ENCODE results near the gene CCNG2. TPM values are rescaled to one million over a fixed set of nuclear protein-coding genes. Genes with fewer than 3 reads are reported as not detected.

Gene CCNG2
- total and polyA plus RNA-seq, 9 of the 15 experiments (the other 6 are each of a cell fraction or from before 2014, with no cell fraction given) = 0.49 to 6.6 (median 2.9) TPM

DNA sequence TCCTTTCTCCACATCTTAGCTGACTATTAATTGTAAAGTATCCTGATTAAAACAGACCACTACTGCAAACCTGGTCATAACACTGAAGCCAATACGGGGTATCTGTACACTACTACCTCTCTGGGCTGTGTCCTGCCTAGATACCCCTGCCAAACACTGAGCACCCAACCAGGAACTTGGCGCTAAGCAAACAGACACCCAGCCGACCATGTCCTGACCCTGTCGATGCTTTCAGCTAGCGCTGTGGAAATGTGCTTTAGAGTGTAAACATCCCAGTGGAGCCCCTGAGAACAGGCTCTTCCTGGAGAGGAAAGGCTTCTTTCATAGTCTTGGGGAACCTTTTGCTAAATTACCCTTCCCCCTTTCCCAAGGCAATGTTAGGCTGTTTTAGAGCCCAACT is 52.9 kb downstream of the CCNG2 start:
- Histone ChIP-seq H3K36me3 (ENCODE audit: control insufficient read depth, insufficient read depth, low read length) (no peaks in the 10 kb centered on the region), H3K4me2 (ENCODE audit: insufficient read depth, low read length) (no peak overlapping the region), H3K79me2 (ENCODE audit: control insufficient read depth, insufficient read depth, low read length) (no peaks in the 10 kb centered on the region), H4K20me1 (replicated peaks; ENCODE audit: control insufficient read depth, insufficient read depth, low read length) (no peaks in the 10 kb centered on the region), H3K9me3 (replicated peaks; ENCODE audit: control insufficient read depth, insufficient read depth, low read depth, low read length) (no peaks in the 10 kb centered on the region), H3K27ac (ENCODE audit: extremely low read depth, low read depth, low read length) (no peak overlapping the region), H3K4me3 (no peak overlapping the region), H3K9ac (ENCODE audit: insufficient read depth in 1 of 2, low read depth in 2 of 2, low read length in 2 of 2) (no peak overlapping the region), H3K9me1 (ENCODE audit: control insufficient read depth, insufficient read depth, low read length) (no peaks in the 10 kb centered on the region), H2AFZ (ENCODE audit: low read depth, low read length) (no peak overlapping the region), H3K4me1 (replicated peaks in 1 of 2; ENCODE audit: control insufficient read depth in 2 of 2, insufficient read depth in 2 of 2, low read length in 2 of 2) (no peaks in the 10 kb centered on the region), H3K27me3 (ENCODE audit: control insufficient read depth in 2 of 2, insufficient read depth in 2 of 2, low read length in 2 of 2) (peaks cover 2 to 8% of the 10 kb centered on the region in 2 experiments; a peak in 2 of 5 replicates)
- no peak for ATAC-seq
- POLR2A ChIA-PET = no interaction called here
- no peak for FAIRE-seq
- TF ChIP-seq MAFG (tag; conservative IDR thresholded peaks at IDR 0.05) (no peak), ZNF174 (CRISPR knock-in tag; IDR thresholded peaks at IDR 0.05) (no peak), DIDO1 (tag; IDR thresholded peaks at IDR 0.05; ENCODE audit: low read depth) (no peak), ZNF184 (CRISPR knock-in tag; IDR thresholded peaks at IDR 0.05) (no peak), TBL1XR1 (IDR thresholded peaks at IDR 0.05; ENCODE audit: low read length in 2 of 2) (no peak), PYGO2 (tag; IDR thresholded peaks at IDR 0.05) (no peak), DDX20 (tag; IDR thresholded peaks at IDR 0.05; ENCODE audit: low read depth) (no peak), MCM3 (IDR thresholded peaks at IDR 0.05) (no peak), CC2D1A (IDR thresholded peaks at IDR 0.05) (no peak), RBM39 (optimal IDR thresholded peaks at IDR 0.05; ENCODE audit: low read depth, low read length) (no peak), ZC3H4 (CRISPR knock-in tag; IDR thresholded peaks at IDR 0.05; ENCODE audit: borderline replicate concordance) (no peak), SIN3A (IDR thresholded peaks at IDR 0.05; ENCODE audit: borderline replicate concordance in 2 of 2, control insufficient read depth in 1 of 2, low read depth in 2 of 2, low read length in 2 of 2) (no peak), FOXK2 (conservative IDR thresholded peaks at IDR 0.05 in 1 of 2, IDR thresholded peaks at IDR 0.05 in 1 of 2; ENCODE audit: low read depth in 2 of 2) (no peak)
- TF ChIP-seq, protein P1, sequence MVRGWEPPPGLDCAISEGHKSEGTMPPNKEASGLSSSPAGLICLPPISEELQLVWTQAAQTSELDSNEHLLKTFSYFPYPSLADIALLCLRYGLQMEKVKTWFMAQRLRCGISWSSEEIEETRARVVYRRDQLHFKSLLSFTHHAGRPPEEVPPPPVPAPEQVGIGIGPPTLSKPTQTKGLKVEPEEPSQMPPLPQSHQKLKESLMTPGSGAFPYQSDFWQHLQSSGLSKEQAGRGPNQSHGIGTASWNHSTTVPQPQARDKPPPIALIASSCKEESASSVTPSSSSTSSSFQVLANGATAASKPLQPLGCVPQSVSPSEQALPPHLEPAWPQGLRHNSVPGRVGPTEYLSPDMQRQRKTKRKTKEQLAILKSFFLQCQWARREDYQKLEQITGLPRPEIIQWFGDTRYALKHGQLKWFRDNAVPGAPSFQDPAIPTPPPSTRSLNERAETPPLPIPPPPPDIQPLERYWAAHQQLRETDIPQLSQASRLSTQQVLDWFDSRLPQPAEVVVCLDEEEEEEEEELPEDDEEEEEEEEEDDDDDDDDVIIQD (CRISPR knock-in tag; IDR thresholded peaks at IDR 0.05) = no peak
- TF ChIP-seq, protein P2, sequence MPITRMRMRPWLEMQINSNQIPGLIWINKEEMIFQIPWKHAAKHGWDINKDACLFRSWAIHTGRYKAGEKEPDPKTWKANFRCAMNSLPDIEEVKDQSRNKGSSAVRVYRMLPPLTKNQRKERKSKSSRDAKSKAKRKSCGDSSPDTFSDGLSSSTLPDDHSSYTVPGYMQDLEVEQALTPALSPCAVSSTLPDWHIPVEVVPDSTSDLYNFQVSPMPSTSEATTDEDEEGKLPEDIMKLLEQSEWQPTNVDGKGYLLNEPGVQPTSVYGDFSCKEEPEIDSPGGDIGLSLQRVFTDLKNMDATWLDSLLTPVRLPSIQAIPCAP (CRISPR knock-in tag; IDR thresholded peaks at IDR 0.05; ENCODE audit: borderline replicate concordance) = no peak
- in situ Hi-C loops (cut with MboI) (loop anchor here (5.0 kb wide), 1 partner anchor 158 kb away; no protein-coding TSS in a partner anchor), intact Hi-C loops (cut with micrococcal nuclease) (loop anchor here (10.0 kb wide), 1 partner anchor 775 kb away; the partner anchor contains the start of gene SHROOM3)
- WGBS (ENCODE audit: insufficient coverage, low coverage, missing lambda C conversion rate) = 1% methylated on average over 5 of the region's 5 CpGs
- CTCF ChIA-PET (ENCODE audit: low intra/inter-chr PET ratio) = no interaction called here
- no peak for DNase-seq (ENCODE audit: extremely low read depth in 1 of 4, low spot score in 3 of 4)
- BruUV-seq (replicated peaks) = no TSS peak
